Epithelial cell of esophagus (primary cell): Measurements from ENCODE around the gene TOX2.
A peak's percentile ranks its signal among the peaks of the same experiment; 100 is the strongest.

ENCODE experiments used
- DNase-seq: peaks from one replicate; pipeline ENCODE4 v3.0.0; 2010; ENCODE audit warnings: low read depth
- H3K4me3 ChIP-seq: 2 replicates; pipeline ENCODE4 v1.5.1; 2011; ENCODE audit warnings: mild to moderate bottlenecking, low read length, control low read depth
- CTCF ChIP-seq: IDR thresholded peaks from 2 replicates; pipeline ENCODE4 v1.5.1; 2011; ENCODE audit warnings: low read depth, mild to moderate bottlenecking, low read length, control low read depth, inconsistent platforms; ENCODE audit not compliant: insufficient read depth; ENCODE audit errors: missing control alignments

The TOX2 gene

GRCh38 chr20:44019638-44020335 lies 105.1 kb downstream of the TOX2 start:
- no peak overlapping the region for H3K4me3 ChIP-seq
- peak; percentile 8 for DNase-seq
- TF ChIP-seq CTCF = no peak

GRCh38 chr20:44020406-44021148 lies 105.9 kb downstream of the TOX2 start:
- DNase-seq = no peak
- H3K4me3 ChIP-seq = no peak overlapping the region

GRCh38 chr20:44021186-44021585 lies 106.5 kb downstream of the TOX2 start:
- H3K4me3 ChIP-seq = no peak overlapping the region
- DNase-seq = no peak
- no peak for TF ChIP-seq CTCF

More at GRCh38 chr20:44020406-44021148, 105.9 kb downstream of the TOX2 start:
- TF ChIP-seq CTCF = no peak

GRCh38 chr20:44021900-44022299 lies 107.2 kb downstream of the TOX2 start:
- no peak for DNase-seq
- TF ChIP-seq CTCF = no peak
- H3K4me3 ChIP-seq = no peak overlapping the region

GRCh38 chr20:44022464-44022863 lies 107.8 kb downstream of the TOX2 start:
- no peak for TF ChIP-seq CTCF
- H3K4me3 ChIP-seq = no peak overlapping the region
- no peak for DNase-seq

- no peak overlapping the region for H3K4me3 ChIP-seq
- no peak for DNase-seq
- no peak for TF ChIP-seq CTCF
Measured at GRCh38 chr20:44023515-44024371, 109.1 kb downstream of the TOX2 start.
